Measurements from ENCODE around the gene PLXNA4. TPM values are rescaled to one million over a fixed set of nuclear protein-coding genes. Genes with fewer than 3 reads are reported as not detected.

The PLXNA4 gene
- total and polyA plus RNA-seq, 3 donors from 2014 or later: 3.4 to 5.5 (median 3.8) TPM

- 74 to 77% methylated on average over 6 of the region's 6 CpGs for WGBS, 2 donors
Measured at GRCh38 chr7:132592936-132593335, 16.7 kb upstream of the PLXNA4 start.

DNA sequence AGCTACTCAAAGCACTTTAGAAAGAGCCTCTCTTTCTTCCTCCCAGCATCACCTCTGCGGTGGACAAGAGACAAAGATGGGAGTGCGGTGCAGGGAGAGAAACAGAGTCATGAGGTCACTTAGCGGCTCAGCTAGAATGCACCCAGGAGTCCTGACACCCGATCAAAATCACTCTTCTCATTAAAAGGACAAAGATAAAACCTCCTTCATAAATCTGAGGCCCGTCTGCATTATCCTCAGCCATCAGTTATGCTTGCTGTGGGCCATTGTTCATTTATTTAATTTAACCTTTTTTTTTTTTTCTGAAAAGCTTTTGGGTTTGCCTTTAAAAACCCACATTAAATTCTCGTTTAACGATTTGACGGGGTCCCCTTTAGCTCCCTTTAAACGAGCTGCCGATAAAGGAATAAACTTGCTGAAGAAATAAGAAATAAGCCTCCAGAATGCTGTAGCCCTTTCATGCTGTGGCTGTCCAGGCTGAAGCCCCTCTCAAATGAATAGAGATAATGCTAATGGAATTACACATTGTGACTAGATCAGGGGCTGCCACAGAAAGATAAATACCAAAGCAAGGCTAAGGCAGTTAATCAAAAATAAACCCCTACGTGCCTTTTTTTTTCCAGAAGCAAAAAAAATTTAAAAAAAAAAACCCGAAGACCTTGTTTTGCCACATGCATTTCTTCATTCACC is 16.1 kb upstream of the PLXNA4 start:
- H3K9me3 ChIP-seq: no peaks in the 10 kb centered on the region
- H3K4me3 ChIP-seq: no peak overlapping the region
- H3K36me3 ChIP-seq (ENCODE audit: low read depth, missing control alignments): no peaks in the 10 kb centered on the region
- intact Hi-C loops (cut with DNase I; ENCODE audit: low total_unique reads): no loop called here
- TF ChIP-seq, protein P1, sequence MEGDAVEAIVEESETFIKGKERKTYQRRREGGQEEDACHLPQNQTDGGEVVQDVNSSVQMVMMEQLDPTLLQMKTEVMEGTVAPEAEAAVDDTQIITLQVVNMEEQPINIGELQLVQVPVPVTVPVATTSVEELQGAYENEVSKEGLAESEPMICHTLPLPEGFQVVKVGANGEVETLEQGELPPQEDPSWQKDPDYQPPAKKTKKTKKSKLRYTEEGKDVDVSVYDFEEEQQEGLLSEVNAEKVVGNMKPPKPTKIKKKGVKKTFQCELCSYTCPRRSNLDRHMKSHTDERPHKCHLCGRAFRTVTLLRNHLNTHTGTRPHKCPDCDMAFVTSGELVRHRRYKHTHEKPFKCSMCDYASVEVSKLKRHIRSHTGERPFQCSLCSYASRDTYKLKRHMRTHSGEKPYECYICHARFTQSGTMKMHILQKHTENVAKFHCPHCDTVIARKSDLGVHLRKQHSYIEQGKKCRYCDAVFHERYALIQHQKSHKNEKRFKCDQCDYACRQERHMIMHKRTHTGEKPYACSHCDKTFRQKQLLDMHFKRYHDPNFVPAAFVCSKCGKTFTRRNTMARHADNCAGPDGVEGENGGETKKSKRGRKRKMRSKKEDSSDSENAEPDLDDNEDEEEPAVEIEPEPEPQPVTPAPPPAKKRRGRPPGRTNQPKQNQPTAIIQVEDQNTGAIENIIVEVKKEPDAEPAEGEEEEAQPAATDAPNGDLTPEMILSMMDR (IDR thresholded peaks at IDR 0.05): no peak
- no peak for TF ChIP-seq POLR2A (IDR thresholded peaks at IDR 0.05)
- no peak overlapping the region for H3K27ac ChIP-seq
- DNase-seq: no peak
- no peaks in the 10 kb centered on the region for H3K4me1 ChIP-seq
- no peaks in the 10 kb centered on the region for H3K27me3 ChIP-seq
- 59 to 62% methylated on average over 12 of the region's 12 CpGs for WGBS, 2 donors

More at GRCh38 chr7:132592936-132593335, 16.7 kb upstream of the PLXNA4 start:
- H3K4me1 ChIP-seq: no peaks in the 10 kb centered on the region
- no peak overlapping the region for H3K27ac ChIP-seq
- no peak for TF ChIP-seq POLR2A (IDR thresholded peaks at IDR 0.05)
- TF ChIP-seq, protein P1 (IDR thresholded peaks at IDR 0.05): no peak
- intact Hi-C loops (cut with DNase I; ENCODE audit: low total_unique reads): no loop called here
- H3K36me3 ChIP-seq (ENCODE audit: low read depth, missing control alignments): no peaks in the 10 kb centered on the region
- no peaks in the 10 kb centered on the region for H3K9me3 ChIP-seq
- no peaks in the 10 kb centered on the region for H3K27me3 ChIP-seq
- no peak for DNase-seq
- H3K4me3 ChIP-seq: no peak overlapping the region

GRCh38 chr7:132590162-132590561 is 13.9 kb upstream of the PLXNA4 start:
- intact Hi-C loops (cut with DNase I; ENCODE audit: low total_unique reads): no loop called here
- TF ChIP-seq POLR2A (IDR thresholded peaks at IDR 0.05): no peak
- TF ChIP-seq, protein P1 (IDR thresholded peaks at IDR 0.05): no peak
- Histone ChIP-seq H3K9me3 (no peaks in the 10 kb centered on the region), H3K27ac (no peak overlapping the region), H3K36me3 (ENCODE audit: low read depth, missing control alignments) (no peaks in the 10 kb centered on the region), H3K4me1 (no peaks in the 10 kb centered on the region), H3K4me3 (no peak overlapping the region), H3K27me3 (no peaks in the 10 kb centered on the region)
- no peak for DNase-seq
- WGBS, 2 donors: 79 to 94% methylated on average over 4 of the region's 4 CpGs

DNA sequence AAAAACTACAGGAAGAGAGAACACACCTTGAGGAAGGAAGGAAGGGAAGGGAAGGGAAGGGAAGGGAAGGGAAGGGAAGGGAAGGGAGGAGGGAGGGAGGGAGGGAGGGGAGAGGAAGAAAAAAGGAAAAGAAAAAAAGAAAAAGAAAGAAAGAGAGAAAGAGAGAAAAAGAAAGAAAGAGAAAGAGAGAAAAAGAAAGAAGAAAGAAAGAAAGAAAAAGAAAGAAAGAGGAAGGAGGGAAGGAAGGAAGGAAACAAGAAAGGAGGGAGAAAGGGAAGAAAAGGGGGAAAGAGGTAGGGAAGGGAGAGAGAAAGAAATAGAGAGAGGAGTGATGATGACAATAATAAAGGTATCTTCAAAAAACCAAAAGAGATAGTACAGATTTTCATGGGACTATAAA is 12.3 kb upstream of the PLXNA4 start:
- Histone ChIP-seq H3K4me3 (no peak overlapping the region), H3K27ac (no peak overlapping the region), H3K4me1 (peaks cover 4% of the 10 kb centered on the region), H3K36me3 (ENCODE audit: low read depth, missing control alignments) (no peaks in the 10 kb centered on the region), H3K9me3 (no peaks in the 10 kb centered on the region), H3K27me3 (no peaks in the 10 kb centered on the region)
- intact Hi-C loops (cut with DNase I; ENCODE audit: low total_unique reads): loop anchor here (10.0 kb wide), 1 partner anchor 644 kb away; no protein-coding TSS in a partner anchor
- no peak for TF ChIP-seq POLR2A (IDR thresholded peaks at IDR 0.05)
- DNase-seq: no peak

- no peaks in the 10 kb centered on the region for H3K36me3 ChIP-seq (ENCODE audit: low read depth, missing control alignments)
- H3K9me3 ChIP-seq: no peaks in the 10 kb centered on the region
- peaks cover 4% of the 10 kb centered on the region for H3K4me1 ChIP-seq
- intact Hi-C loops (cut with DNase I; ENCODE audit: low total_unique reads): loop anchor here (10.0 kb wide), 1 partner anchor 640 kb away; no protein-coding TSS in a partner anchor
- WGBS, 2 donors: 26 to 35% methylated on average over 7 of the region's 7 CpGs
- TF ChIP-seq POLR2A (IDR thresholded peaks at IDR 0.05): no peak
- TF ChIP-seq, protein P1 (IDR thresholded peaks at IDR 0.05): no peak
- H3K27ac ChIP-seq: no peak overlapping the region
- no peaks in the 10 kb centered on the region for H3K27me3 ChIP-seq
- peak; percentile 23 for DNase-seq
- H3K4me3 ChIP-seq: no peak overlapping the region
Measured at GRCh38 chr7:132584796-132585494, 8.7 kb upstream of the PLXNA4 start.
